Measurements from ENCODE around the gene SAXO2. TPM values are rescaled to one million over a fixed set of nuclear protein-coding genes. Genes with fewer than 3 reads are reported as not detected.
"Not testable (repeated sequence)": the region's sequence is repeated elsewhere in the genome, so short reads cannot be mapped to it uniquely, and the experiment has no call there.

Gene SAXO2
- polyA plus RNA-seq, 4 donors = 4.4 to 8.9 (median 6.7) TPM

DNA sequence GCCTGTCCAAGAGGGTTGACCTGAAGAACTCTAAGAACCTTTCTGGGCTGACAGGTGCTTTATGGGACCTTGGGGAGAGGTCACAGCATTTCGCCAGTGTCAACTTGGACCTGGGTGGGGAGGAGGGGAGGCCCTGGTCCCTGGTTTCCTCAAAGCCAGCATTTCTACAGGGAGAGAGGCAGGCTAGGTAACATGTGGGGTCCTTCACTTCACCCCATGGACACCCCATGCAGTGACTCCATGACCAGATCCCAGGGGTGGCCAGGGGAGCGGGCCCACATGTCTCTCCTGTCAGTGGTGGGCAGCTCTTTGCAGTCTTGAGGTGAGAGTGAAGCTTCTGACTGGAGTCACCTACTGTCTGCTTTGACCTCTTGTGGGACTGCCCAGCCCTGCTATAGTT is 50.8 kb downstream of the SAXO2 start:
- no peak for DNase-seq (ENCODE audit: low read depth in 4 of 4, low spot score in 2 of 4)

DNA sequence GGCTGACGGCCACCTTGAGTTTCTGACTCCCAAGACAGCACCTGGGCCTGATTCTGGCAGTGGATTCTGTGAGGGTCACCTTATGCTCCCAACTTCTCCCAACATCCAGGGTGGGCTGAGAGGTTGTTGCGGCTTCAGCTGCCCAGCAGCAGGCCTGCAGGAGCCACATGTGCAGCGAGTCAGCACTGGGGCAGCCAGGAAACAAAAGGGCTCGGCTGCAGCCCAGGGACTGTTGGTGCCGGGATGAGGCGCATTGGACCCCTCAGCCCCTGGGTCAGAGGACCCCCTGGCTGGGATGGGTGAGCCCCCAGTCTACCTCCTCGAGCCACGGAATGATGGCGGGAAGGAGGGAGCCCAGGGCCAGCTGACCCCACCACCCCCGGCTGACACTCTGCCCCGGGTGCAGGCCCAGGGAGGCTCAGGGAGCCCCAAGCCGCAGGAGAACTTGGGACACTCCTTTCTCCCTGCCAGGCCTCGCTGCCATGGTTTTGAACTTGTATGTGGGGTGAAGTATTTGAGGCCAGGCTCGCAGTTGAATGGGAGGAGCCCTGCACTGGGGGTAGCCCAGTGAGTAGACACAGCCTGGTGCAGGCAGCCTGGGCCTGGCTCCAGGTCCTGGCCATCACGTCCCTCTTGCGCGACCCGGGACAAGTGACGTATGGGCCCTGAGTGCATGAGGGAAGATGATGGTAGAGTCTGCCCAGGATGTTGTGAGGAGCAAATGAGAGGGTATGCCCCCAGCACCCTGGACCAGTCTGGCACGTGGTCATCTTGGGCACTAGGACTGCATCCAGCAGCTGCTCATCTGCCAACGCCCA is 51.5 kb downstream of the SAXO2 start:
- DNase-seq (ENCODE audit: low read depth in 4 of 4, low spot score in 2 of 4) = not testable (repeated sequence)

DNA sequence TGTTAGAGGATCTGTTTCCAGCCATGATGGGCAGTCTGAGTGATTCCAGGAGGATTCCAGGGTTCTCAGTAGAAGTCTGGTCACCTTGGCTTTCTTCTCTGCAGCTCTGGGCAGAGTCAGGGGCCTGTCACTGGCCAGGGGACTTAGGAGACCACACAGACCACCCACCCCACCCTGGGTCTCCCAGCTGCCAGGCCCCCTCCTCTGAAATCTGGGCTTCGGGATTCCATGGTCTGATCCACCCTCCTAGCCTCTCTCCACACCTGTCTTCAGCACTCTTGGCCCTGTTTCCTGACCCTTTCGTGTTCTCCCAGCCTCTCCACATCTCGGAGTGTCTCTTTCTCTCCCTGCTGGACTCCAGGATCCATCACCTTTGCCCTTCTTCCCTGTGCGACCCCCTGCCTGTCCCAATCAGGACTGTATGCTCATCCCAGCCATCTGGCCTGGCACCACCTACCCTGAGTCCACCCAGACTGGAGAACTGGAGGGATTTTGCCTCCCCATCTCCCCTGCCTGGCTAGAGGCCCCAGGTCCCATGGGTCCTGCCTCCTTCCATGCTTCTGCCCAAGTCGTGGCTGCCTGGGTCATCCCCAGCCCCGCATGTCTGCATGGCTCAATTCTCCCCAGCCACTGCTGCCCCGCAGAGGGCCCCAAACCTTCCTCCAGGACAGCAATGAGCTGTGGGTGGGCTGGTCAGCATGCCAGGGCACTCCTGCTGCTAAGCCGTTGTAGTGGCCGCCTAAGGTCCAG is 52.3 kb downstream of the SAXO2 start:
- DNase-seq (ENCODE audit: low read depth in 4 of 4, low spot score in 2 of 4) = no peak

DNA sequence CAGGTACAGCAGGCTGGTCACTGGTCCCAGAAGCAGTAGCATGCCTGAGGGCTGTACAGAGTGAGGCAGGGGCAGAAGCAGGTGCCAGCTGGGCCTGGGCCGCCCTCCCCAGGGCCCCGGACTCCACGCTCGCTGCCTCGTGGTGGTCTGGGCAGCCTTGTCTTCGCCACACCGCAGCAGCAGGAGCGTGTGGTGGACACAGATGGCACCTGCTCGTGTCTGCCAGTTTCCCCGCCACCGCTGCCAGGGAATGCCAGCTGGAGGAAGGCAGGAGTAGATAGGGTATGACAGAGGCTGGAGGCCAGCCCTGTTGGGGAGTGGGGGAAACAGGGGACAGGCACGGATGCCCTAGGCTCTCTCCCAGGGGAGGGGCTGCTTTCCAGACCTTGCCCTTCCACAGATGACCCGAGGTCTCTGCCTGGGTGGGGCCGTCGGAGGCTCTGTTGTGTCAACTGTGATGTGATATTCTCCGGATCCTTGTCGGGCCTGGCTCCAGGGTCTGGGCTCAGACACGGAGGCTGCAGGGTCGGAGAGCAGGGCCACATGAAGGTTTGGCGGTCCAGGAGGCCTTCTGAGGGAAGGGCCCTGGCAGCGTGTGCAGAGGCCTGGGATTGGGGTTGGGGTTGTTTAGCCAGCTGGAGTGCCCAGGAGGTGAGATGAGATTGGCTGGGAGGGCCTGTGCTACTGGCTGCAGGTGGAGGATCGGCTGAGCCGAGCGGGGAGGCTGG is 53.1 kb downstream of the SAXO2 start:
- DNase-seq (ENCODE audit: low read depth in 4 of 4, low spot score in 2 of 4) = no peak

DNA sequence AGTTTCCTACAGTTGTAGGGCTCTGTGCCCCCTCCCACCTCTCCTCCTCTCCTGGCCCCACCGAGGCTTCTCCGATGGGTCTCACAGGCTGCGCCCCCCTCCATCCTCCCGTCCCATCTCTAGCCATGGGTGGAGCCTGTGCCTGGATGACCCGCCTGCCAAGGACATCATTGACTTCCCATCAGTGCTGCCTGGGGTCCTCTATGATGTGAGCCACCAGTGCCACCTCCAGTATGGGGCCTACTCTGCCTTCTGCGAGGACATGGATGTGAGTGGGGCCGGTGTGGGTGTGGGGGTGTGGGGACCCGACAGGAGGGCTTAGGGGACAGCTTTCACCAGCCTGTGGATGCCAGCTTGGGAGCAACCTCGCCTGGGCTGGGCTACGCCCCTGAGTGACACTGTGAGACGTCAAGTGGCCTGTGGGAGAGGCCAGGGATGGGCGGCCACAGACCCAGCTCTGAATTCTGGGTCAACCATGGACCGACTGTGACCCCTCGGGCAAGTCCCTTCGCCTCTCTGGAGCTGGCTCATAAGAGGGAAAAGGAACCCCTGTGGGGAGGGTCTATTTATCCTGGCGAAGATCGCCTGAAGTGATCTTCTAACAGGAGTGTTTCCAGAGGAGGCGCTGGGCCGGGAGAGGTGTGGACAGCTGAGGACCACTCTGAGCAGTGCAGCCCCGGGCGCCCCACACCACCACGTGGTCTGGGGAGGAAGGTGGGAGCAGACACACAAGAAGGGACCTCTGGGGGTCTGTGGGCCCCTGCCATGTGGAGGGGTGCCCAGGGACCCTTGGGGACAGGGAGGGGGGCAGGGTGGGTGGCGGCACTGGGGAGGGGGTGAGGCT is 53.9 kb downstream of the SAXO2 start:
- not testable (repeated sequence) for DNase-seq (ENCODE audit: low read depth in 4 of 4, low spot score in 2 of 4)

DNA sequence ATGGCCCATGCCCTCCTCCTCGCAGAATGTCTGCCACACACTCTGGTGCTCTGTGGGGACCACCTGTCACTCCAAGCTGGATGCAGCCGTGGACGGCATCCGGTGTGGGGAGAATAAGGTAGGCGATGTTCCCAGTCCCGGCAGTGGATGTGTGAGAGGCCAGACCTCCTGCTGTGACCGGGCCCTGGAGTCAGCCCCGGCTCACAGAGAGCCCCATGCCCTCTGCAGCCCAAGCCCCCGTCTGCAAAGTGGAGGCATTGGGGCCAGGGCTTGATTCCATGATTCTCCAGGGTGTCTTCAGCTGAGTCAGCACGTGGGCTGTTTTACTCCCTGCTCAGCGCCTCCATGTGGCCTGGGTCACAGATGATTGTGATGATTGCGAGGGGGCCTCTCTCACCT is 54.5 kb downstream of the SAXO2 start:
- DNase-seq (ENCODE audit: low read depth in 4 of 4, low spot score in 2 of 4) = no peak

DNA sequence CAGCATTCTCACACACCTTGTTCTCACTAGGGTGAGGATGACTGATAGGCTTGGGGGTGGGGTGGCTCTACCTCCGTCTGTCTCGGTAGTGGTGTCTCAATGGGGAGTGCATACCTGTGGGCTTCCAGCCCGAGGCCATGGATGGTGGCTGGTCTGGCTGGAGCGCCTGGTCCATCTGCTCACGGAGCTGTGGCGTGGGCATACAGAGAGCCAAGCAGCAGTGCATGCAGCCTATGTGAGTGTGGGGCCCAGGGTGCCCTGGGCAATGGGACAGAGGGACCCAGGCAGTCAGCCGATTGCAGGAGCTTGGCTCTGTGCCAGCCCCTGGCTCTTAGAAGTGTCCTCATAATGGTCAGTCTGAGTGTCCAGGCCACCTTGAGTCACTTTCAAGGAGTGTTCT is 54.9 kb downstream of the SAXO2 start:
- not testable (repeated sequence) for DNase-seq (ENCODE audit: low read depth in 4 of 4, low spot score in 2 of 4)

DNA sequence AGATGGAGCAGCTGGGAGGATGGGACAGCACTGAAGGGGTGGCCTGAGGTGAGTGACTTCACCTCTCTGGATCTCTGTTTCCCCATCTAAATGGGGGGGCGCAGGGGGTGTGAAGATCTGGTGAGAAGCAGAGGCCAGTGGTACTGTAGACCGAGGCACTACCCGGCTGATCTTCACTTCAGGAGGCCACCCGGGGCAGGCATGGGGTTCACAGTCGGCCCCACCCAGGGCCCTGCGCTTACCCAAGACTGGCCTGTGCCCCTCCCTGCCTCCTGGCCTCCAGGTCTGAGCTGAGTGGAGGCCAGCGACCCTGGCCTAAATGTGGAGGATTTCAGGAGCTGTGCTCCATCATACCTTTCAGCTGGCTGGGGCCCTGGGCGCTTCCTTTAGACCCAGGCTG is 55.7 kb downstream of the SAXO2 start:
- DNase-seq (ENCODE audit: low read depth in 4 of 4, low spot score in 2 of 4) = not testable (repeated sequence)

DNA sequence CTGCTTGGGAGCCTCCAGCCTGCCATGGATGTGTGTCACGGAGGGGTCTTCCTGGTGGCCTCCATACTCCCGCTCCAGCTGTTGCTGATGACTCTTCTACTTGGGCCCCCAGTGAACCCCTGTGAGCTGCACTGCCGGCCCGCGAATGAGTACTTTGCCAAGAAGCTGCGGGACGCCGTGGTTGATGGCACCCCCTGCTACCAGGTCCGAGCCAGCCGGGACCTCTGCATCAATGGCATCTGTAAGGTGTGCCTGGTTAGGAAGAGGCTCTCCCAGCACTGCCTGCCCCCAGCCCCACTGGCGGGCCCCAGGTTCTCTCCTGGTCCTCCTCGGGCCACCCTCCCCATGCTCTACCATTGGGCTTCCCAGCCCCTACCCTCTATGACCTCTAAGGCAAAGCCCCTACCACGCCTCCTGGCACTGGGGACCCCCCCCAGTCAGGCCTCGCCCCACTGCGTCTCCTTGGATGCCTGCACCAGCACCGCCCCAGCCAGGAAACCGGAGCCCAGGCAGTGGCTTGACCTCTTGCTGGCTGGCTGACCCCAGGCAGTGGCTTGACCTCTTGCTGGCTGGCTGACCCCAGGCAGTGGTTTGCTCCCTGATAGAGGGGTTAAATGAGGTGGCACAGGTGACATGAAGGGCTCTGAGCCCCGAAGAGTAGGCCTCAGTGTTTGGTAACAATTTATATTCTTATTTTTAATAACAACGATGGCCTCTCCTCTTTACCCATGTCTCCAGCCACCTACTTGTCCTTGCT is 57.1 kb downstream of the SAXO2 start:
- DNase-seq (ENCODE audit: low read depth in 4 of 4, low spot score in 2 of 4) = not testable (repeated sequence)

DNA sequence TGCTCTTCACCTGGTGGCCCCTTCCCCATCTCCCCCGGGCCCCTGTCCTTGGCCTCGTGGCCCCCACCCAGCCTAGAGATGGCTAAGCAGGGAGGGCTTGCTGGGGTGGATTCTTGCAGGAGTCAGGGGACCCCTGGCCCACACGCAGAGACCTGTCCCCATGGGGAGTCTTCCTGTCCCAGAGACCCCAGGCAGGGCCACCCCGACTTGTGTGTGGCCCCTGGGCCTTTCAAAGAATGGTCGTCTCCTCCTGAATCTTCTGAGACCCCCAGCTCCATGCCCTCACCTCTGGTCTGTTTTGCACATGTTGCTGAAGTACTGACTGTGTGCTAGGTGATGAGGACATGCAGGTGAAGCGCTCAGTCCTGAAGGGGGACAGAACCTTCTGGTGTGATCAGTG is 58.2 kb downstream of the SAXO2 start:
- not testable (repeated sequence) for DNase-seq (ENCODE audit: low read depth in 4 of 4, low spot score in 2 of 4)

DNA sequence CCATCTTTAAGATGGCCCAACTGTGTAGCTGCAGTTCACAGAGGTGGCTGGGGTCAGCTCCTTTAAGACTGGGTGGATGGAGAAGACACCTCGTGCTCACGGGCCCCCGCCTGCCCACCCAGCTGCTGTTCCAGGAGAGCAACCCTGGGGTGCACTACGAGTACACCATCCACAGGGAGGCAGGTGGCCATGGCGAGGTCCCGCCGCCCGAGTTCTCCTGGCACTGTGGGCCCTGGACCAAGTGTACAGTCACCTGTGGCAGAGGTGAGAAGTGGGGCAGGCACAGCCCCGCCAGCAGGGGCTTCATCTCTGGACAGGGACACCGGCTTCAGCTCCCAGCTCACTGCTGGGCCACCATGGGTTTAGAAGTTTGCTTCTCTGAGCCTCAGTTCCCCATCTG is 59.9 kb downstream of the SAXO2 start:
- DNase-seq (ENCODE audit: low read depth in 4 of 4, low spot score in 2 of 4) = not testable (repeated sequence)

DNA sequence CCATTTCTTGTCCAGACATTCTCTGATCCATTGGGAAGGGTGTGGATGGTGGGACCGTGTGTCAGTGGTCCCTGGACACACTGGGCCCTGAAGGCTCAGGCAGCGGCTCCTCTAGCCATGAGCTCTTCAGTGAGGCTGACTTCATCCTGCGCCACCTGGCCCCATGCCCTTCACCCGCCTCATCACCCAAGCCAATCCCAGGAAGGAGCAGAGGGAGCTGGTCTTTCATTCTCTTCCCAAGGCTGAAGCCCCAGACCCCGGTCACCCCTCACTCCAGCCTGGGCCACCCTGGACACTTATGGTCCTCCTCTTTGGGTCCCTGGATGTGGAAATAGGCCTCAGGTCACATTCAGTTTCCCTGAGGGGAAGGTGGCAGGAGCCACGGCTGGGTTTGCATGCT is 62.2 kb downstream of the SAXO2 start:
- not testable (repeated sequence) for DNase-seq (ENCODE audit: low read depth in 4 of 4, low spot score in 2 of 4)

DNA sequence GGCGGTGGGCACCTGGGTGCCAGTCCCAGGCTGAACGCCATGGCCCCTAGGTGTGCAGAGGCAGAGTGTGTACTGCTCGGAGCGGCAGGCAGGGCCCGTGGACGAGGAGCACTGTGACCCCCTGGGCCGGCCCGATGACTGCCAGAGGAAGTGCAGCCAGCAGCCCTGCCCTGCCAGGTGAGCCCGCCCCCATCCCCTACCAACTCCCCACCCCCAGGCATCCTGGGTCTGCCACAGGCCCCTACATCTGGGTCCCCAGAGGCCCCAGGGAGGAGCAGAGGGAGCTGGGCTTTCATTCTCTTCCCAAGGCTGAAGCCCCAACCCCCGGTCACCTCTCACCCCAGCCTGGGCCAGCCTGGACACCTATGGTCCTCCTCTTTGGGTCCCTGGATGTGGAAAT is 63.0 kb downstream of the SAXO2 start:
- DNase-seq (ENCODE audit: low read depth in 4 of 4, low spot score in 2 of 4) = not testable (repeated sequence)

DNA sequence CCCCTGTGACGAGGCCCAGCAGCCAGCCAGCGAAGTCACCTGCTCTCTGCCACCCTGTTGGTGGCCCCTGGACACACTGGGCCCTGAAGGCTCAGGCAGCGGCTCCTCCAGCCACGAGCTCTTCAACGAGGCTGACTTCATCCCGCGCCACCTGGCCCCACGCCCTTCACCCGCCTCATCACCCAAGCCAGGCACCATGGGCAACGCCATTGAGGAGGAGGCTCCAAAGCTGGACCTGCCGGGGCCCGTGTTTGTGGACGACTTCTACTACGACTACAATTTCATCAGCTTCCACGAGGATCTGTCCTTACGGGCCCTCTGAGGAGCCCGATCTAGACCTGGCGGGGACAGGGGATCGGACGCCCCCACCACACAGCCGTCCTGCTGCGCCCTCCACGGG is 64.3 kb downstream of the SAXO2 start:
- DNase-seq (ENCODE audit: low read depth in 4 of 4, low spot score in 2 of 4) = not testable (repeated sequence)

DNA sequence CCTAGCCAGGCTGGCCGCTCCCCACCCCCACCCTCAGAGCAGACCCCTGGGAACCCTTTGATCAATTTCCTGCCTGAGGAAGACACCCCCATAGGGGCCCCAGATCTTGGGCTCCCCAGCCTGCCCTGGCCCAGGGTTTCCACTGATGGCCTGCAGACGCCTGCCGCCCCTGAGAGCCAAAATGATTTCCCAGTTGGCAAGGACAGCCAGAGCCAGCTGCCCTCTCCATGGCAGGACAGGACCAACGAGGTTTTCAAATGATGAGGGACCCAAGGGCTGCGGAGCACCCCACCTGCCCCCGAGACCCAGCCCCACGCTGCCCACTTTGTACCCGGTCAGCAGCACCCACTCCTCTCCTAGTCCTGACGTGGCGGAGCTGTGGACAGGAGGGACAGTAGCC is 64.8 kb downstream of the SAXO2 start:
- not testable (repeated sequence) for DNase-seq (ENCODE audit: low read depth in 4 of 4, low spot score in 2 of 4)

DNA sequence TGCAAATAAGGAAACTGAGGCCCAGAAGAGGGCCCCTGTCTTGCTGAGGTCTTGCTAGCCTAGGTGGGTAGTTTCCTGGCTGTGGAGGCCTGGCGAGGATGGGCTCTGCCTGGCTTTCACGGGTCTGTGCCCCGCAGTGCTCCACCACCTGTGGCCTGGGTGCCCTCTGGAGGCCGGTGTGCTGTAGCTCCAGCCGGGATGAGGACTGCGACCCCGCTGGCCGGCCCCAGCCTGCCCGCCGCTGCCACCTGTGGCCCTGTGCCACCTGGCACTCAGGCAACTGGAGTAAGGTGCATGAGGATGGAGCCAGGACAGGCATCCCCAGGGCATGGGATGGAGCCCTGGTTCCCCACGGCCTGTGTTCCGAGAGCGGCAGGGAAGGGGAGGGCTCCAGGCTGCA is 66.4 kb downstream of the SAXO2 start:
- not testable (repeated sequence) for DNase-seq (ENCODE audit: low read depth in 4 of 4, low spot score in 2 of 4)

DNA sequence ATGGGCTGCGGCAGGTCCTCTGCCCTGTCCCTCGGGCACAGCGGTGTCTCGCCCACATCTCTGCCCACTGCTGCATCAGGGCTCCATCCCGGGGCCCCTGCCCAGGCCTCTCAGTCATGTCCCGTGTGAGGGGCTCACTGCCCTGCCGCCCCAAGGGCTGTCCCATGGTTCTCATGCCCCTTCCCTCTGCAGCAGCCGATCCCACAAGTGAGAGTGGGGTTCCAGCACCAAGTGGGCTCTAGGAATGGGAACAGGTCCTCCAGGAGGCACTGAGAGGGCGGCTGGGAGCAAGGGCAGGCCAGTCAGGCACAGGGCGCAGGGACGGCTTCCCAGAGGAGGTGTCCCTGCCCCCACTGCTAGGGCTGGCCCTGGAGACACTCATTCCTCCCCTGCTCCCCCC is 68.3 kb downstream of the SAXO2 start:
- not testable (repeated sequence) for DNase-seq (ENCODE audit: low read depth in 4 of 4, low spot score in 2 of 4)

DNA sequence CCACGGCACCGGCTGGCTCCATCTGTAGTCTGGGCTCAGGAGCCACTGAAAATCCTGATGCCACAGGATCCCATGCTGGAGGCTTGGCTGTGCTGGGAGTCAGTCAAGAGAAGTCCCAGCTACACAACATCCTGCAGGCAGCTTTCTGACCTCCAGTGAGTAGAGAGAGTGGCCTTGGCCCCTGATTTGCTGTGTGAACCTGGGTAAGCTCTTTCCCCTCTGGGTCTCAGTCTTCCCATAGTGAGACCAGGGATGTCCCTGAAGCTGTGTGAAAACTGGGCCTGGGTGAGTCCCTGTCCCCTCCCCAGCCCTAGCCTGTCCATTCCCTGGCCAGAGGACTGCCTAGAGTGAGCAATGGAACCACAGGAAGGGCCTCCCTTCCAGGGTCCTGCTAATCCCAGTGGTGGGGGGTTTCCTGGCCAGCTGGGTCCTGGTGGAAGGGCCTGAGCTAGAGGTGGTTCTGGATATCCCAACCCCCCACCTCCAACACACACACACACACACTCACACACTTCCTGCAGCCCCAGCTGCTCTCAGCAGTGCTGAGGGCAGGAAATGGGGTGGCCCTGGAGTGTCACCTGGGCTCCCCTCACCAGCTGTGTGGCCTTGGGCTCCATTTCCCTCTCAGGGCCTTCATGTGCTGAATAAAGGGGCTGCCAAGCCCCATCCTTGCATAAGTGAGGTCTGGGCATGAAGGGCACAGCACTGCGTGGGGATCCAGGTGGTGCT is 69.1 kb downstream of the SAXO2 start:
- not testable (repeated sequence) for DNase-seq (ENCODE audit: low read depth in 4 of 4, low spot score in 2 of 4)
